H1 (cell line): ENCODE results near the gene PAX8.
A peak's percentile ranks its signal among the peaks of the same experiment; 100 is the strongest.

Experiments used
- ATF2 ChIP-seq: IDR thresholded peaks from 2 replicates; pipeline ENCODE4 v1.6.1; 2012; ENCODE audit warnings: low read length, inconsistent platforms
- ATF3 ChIP-seq: IDR thresholded peaks from 2 replicates; pipeline ENCODE4 v1.6.1; 2011; ENCODE audit warnings: low read depth, mild to moderate bottlenecking, low read length; ENCODE audit not compliant: insufficient read depth
- CTCF ChIP-seq, 3 experiments: IDR thresholded peaks; 1 replicate in 2 of 3; 2 replicates in 1 of 3; pipeline versions ENCODE4 v1.5.1 to v1.6.1; 2011; ENCODE audit warnings: low read length in 3 of 3, mild to moderate bottlenecking in 3 of 3, inconsistent platforms in 2 of 3, low read depth in 1 of 3, moderate library complexity in 1 of 3; ENCODE audit not compliant: insufficient read depth in 1 of 3; ENCODE audit errors: control extremely low read depth in 1 of 3
- EP300 ChIP-seq, 2 experiments: IDR thresholded peaks; 1 replicate in 1 of 2; 2 replicates in 1 of 2; pipeline ENCODE4 v1.6.1; 2011 to 2012; ENCODE audit warnings: low read depth in 2 of 2, low read length in 2 of 2, mild to moderate bottlenecking in 2 of 2, borderline replicate concordance in 1 of 2, inconsistent platforms in 1 of 2, moderate library complexity in 1 of 2
- JUN ChIP-seq: IDR thresholded peaks from 2 replicates; pipeline ENCODE4 v1.6.1; 2011; ENCODE audit warnings: low read depth, mild to moderate bottlenecking, improper control_type of control experiment, low read length
- MAX ChIP-seq: IDR thresholded peaks from 2 replicates; pipeline ENCODE4 v1.6.1; 2012; ENCODE audit warnings: inconsistent platforms
- POLR2A ChIP-seq, 2 experiments: IDR thresholded peaks; 1 replicate in 1 of 2; 2 replicates in 1 of 2; pipeline ENCODE4 v1.6.1; 2011; ENCODE audit warnings: low read depth in 2 of 2, low read length in 2 of 2, mild to moderate bottlenecking in 2 of 2; ENCODE audit errors: control extremely low read depth in 1 of 2
- POLR2AphosphoS5 ChIP-seq: IDR thresholded peaks from 2 replicates; pipeline ENCODE4 v1.6.1; 2011; ENCODE audit warnings: low read depth, low read length
- RBBP5 ChIP-seq: IDR thresholded peaks from 2 replicates; pipeline ENCODE4 v1.7.1; 2012; ENCODE audit warnings: low read depth, mild to moderate bottlenecking, inconsistent platforms, low read length, moderate library complexity, borderline replicate concordance
- SIRT6 ChIP-seq: IDR thresholded peaks from one replicate; pipeline ENCODE4 v1.7.1; 2012; ENCODE audit warnings: low read length, inconsistent platforms

- TF ChIP-seq JUN (no peak), POLR2AphosphoS5 (no peak), CTCF (IDR thresholded peaks at IDR 0.05; ENCODE audit: control extremely low read depth in 1 of 3, insufficient read depth in 1 of 3, low read depth in 1 of 3, low read length in 3 of 3) (peak; percentile 75 to 95 (median 87)), ATF3 (no peak), MAX (no peak), RBBP5 (no peak), ATF2 (no peak), POLR2A (IDR thresholded peaks at IDR 0.05; ENCODE audit: control extremely low read depth in 1 of 2, low read depth in 2 of 2, low read length in 2 of 2) (no peak), EP300 (IDR thresholded peaks at IDR 0.05; ENCODE audit: borderline replicate concordance in 1 of 2, low read depth in 2 of 2, low read length in 2 of 2) (no peak), SIRT6 (no peak)
Observed at GRCh38 chr2:113248997-113249770, 29.5 kb downstream of the PAX8 start.
